Measurements from ENCODE around the gene CAMK1D. TPM values are rescaled to one million over a fixed set of nuclear protein-coding genes. Genes with fewer than 3 reads are reported as not detected.

The CAMK1D gene
- total RNA-seq, 6 experiments from 2014 or later = 5.3 to 10.8 (median 9.5) TPM

- Histone ChIP-seq H3K9me3 (no peaks in the 10 kb centered on the region), H3K4me3 (no peak overlapping the region), H3K27ac (no peak overlapping the region), H3K27me3 (no peaks in the 10 kb centered on the region), H3K4me1 (no peaks in the 10 kb centered on the region), H3K36me3 (no peaks in the 10 kb centered on the region)
- TF ChIP-seq CTCF (IDR thresholded peaks at IDR 0.05) = no peak
- no peak for TF ChIP-seq POLR2A (IDR thresholded peaks at IDR 0.05)
- 78% methylated on average over 3 of the region's 7 CpGs for WGBS (ENCODE audit: insufficient coverage, low coverage, low lambda C conversion rate, missing lambda C conversion rate)
- ATAC-seq (peak in 2 of 4 donors; percentile 29 to 50), DNase-seq (no peak)
- intact Hi-C loops (cut with DNase I) = no loop called here
Observed at GRCh38 chr10:12792889-12793556, 443.7 kb downstream of the CAMK1D start.

GRCh38 chr10:12795315-12796110, 446.2 kb downstream of the CAMK1D start:
- H3K4me3 ChIP-seq = no peak overlapping the region
- DNase-seq (no peak), ATAC-seq (no peak)
- no peaks in the 10 kb centered on the region for H3K9me3 ChIP-seq
- H3K4me1 ChIP-seq = no peaks in the 10 kb centered on the region
- no peaks in the 10 kb centered on the region for H3K27me3 ChIP-seq
- WGBS (ENCODE audit: insufficient coverage, low coverage, low lambda C conversion rate, missing lambda C conversion rate) = 82% methylated on average over 13 of the region's 20 CpGs
- H3K36me3 ChIP-seq = no peaks in the 10 kb centered on the region
- no peak for TF ChIP-seq POLR2A (IDR thresholded peaks at IDR 0.05)
- TF ChIP-seq CTCF (IDR thresholded peaks at IDR 0.05) = no peak
- intact Hi-C loops (cut with DNase I) = no loop called here
- no peak overlapping the region for H3K27ac ChIP-seq

- Histone ChIP-seq H3K27me3 (no peaks in the 10 kb centered on the region), H3K27ac (no peak overlapping the region), H3K4me3 (no peak overlapping the region), H3K4me1 (no peaks in the 10 kb centered on the region), H3K36me3 (no peaks in the 10 kb centered on the region), H3K9me3 (no peaks in the 10 kb centered on the region)
- intact Hi-C loops (cut with DNase I) = no loop called here
- WGBS (ENCODE audit: insufficient coverage, low coverage, low lambda C conversion rate, missing lambda C conversion rate) = 82% methylated on average over 6 of the region's 13 CpGs
- TF ChIP-seq POLR2A (IDR thresholded peaks at IDR 0.05) (no peak), CTCF (IDR thresholded peaks at IDR 0.05) (no peak)
- DNase-seq = no peak
- ATAC-seq = no peak
Observed at GRCh38 chr10:12796401-12797160, 447.2 kb downstream of the CAMK1D start.

- Histone ChIP-seq H3K36me3 (no peaks in the 10 kb centered on the region), H3K4me3 (no peak overlapping the region), H3K27ac (no peak overlapping the region), H3K4me1 (no peaks in the 10 kb centered on the region), H3K9me3 (no peaks in the 10 kb centered on the region), H3K27me3 (no peaks in the 10 kb centered on the region)
- ATAC-seq (no peak), DNase-seq (no peak)
- 89% methylated on average over 9 of the region's 11 CpGs for WGBS (ENCODE audit: insufficient coverage, low coverage, low lambda C conversion rate, missing lambda C conversion rate)
- TF ChIP-seq CTCF (IDR thresholded peaks at IDR 0.05) (no peak), POLR2A (IDR thresholded peaks at IDR 0.05) (no peak)
- intact Hi-C loops (cut with DNase I) = no loop called here
Observed at GRCh38 chr10:12797471-12798262, 448.3 kb downstream of the CAMK1D start.

All from right lobe of liver (tissue), 6 donors.